ENCODE data around the gene ZNF780A. TPM values are rescaled to one million over a fixed set of nuclear protein-coding genes. Genes with fewer than 3 reads are reported as not detected.
"Not testable (repeated sequence)": the region's sequence is repeated elsewhere in the genome, so short reads cannot be mapped to it uniquely, and the experiment has no call there.

The ZNF780A gene
- total RNA-seq, 1 donor from 2014 or later = 23.8 TPM

DNA sequence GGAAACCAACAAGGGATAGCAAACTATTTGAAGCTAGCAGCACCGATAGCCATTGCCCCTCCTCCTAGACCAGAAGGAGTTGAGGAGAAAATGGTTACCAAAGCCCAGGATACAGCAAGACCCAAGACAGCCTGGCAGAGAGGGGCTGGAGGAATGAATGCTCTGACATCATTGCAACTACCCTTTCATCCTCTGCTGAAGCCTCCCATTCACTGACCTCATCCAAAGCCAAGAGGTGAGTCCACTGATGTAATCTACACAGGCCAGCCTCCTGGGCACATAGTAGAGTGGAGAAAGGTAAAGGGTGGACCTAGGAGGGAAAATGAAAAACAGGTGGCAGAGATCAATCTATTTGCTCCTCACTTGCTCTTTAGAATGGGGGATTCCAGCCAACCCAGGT is 42.7 kb upstream of the ZNF780A start:
- H3K27ac Mint-ChIP-seq = no peak overlapping the region
- ATAC-seq (ENCODE audit: low read depth) (no peak), DNase-seq (no peak)
- peaks cover 9% of the 10 kb centered on the region for H3K9me3 Mint-ChIP-seq
- peaks cover 29% of the 10 kb centered on the region for H3K27me3 Mint-ChIP-seq
- H3K4me3 Mint-ChIP-seq = no peak overlapping the region
- CTCF ChIA-PET = no interaction called here
- H3K36me3 Mint-ChIP-seq (ENCODE audit: low read depth) = no peaks in the 10 kb centered on the region
- POLR2A ChIA-PET = no interaction called here
- TF ChIP-seq, protein P1, sequence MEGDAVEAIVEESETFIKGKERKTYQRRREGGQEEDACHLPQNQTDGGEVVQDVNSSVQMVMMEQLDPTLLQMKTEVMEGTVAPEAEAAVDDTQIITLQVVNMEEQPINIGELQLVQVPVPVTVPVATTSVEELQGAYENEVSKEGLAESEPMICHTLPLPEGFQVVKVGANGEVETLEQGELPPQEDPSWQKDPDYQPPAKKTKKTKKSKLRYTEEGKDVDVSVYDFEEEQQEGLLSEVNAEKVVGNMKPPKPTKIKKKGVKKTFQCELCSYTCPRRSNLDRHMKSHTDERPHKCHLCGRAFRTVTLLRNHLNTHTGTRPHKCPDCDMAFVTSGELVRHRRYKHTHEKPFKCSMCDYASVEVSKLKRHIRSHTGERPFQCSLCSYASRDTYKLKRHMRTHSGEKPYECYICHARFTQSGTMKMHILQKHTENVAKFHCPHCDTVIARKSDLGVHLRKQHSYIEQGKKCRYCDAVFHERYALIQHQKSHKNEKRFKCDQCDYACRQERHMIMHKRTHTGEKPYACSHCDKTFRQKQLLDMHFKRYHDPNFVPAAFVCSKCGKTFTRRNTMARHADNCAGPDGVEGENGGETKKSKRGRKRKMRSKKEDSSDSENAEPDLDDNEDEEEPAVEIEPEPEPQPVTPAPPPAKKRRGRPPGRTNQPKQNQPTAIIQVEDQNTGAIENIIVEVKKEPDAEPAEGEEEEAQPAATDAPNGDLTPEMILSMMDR (IDR thresholded peaks at IDR 0.05) = no peak
- intact Hi-C loops (cut with micrococcal nuclease) = no loop called here
- no peaks in the 10 kb centered on the region for H3K4me1 Mint-ChIP-seq

GRCh38 chr19:40130013-40130412 is 39.3 kb upstream of the ZNF780A start:
- H3K9me3 Mint-ChIP-seq = peaks cover 9% of the 10 kb centered on the region
- intact Hi-C loops (cut with micrococcal nuclease) = no loop called here
- DNase-seq (no peak), ATAC-seq (ENCODE audit: low read depth) (no peak)
- H3K4me3 Mint-ChIP-seq = no peak overlapping the region
- ChIA-PET CTCF (interaction anchor here (1.3 kb wide), 1 partner anchor 10 kb away, joined by 3 read pairs; no protein-coding TSS in a partner anchor), POLR2A (no interaction called here)
- H3K27me3 Mint-ChIP-seq = peaks cover 37% of the 10 kb centered on the region
- TF ChIP-seq, protein P1 (IDR thresholded peaks at IDR 0.05) = no peak
- H3K36me3 Mint-ChIP-seq (ENCODE audit: low read depth) = no peaks in the 10 kb centered on the region
- no peaks in the 10 kb centered on the region for H3K4me1 Mint-ChIP-seq
- H3K27ac Mint-ChIP-seq = no peak overlapping the region

DNA sequence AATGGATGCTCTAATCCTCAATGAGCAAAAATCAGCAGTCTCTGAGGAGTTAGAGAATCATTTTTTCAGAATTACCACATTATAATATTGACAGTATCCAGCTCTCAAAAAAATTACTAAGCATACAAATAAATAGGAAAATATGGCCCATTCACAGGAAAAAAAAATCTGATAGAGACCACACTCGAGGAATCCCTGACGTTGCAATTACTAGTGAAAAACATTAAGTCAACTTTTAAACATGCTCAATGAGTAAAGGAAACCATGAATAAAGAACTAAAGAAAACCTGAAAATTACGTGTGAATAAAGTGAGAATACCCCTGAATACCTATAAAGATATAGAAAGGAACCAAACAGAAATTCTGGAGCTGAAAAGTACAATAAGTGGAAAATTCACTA is 38.7 kb upstream of the ZNF780A start:
- no peak for ATAC-seq (ENCODE audit: low read depth)
- no peaks in the 10 kb centered on the region for H3K4me1 Mint-ChIP-seq
- DNase-seq = no peak
- TF ChIP-seq, protein P1 (IDR thresholded peaks at IDR 0.05) = no peak
- no peak overlapping the region for H3K27ac Mint-ChIP-seq
- peaks cover 9% of the 10 kb centered on the region for H3K9me3 Mint-ChIP-seq
- ChIA-PET CTCF (interaction anchor here (1.3 kb wide), 1 partner anchor 10 kb away, joined by 3 read pairs; no protein-coding TSS in a partner anchor), POLR2A (no interaction called here)
- H3K4me3 Mint-ChIP-seq = no peak overlapping the region
- H3K27me3 Mint-ChIP-seq = peaks cover 38% of the 10 kb centered on the region
- intact Hi-C loops (cut with micrococcal nuclease) = no loop called here
- no peaks in the 10 kb centered on the region for H3K36me3 Mint-ChIP-seq (ENCODE audit: low read depth)

GRCh38 chr19:40128991-40129390 is 38.2 kb upstream of the ZNF780A start:
- ATAC-seq (ENCODE audit: low read depth) (no peak), DNase-seq (no peak)
- intact Hi-C loops (cut with micrococcal nuclease) = no loop called here
- H3K27ac Mint-ChIP-seq = no peak overlapping the region
- no peak overlapping the region for H3K4me3 Mint-ChIP-seq
- no peaks in the 10 kb centered on the region for H3K36me3 Mint-ChIP-seq (ENCODE audit: low read depth)
- peaks cover 38% of the 10 kb centered on the region for H3K27me3 Mint-ChIP-seq
- H3K4me1 Mint-ChIP-seq = no peaks in the 10 kb centered on the region
- CTCF ChIA-PET = interaction anchor here (1.3 kb wide), 1 partner anchor 11 kb away, joined by 3 read pairs; no protein-coding TSS in a partner anchor
- peaks cover 9% of the 10 kb centered on the region for H3K9me3 Mint-ChIP-seq
- TF ChIP-seq, protein P1 (IDR thresholded peaks at IDR 0.05) = no peak
- POLR2A ChIA-PET = no interaction called here

DNA sequence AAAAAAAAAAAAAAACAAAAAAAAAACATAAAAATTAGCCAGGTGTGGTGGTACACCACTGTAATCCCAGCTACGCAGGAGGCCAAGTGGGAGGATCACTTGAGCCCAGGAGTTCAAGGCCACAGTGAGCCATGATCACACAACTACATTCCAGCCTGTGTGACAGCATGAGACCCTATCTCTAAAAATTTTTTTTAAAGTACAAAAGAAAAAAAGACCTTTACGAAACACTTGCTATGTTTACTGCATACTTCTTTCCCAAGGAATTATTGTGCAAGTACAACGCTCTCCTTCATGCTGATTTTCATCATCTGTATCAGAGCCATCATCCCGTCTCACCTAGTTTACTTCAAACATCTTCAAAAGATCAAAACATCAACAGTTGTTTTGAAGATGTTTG is 28.6 kb upstream of the ZNF780A start:
- Mint-ChIP-seq H3K36me3 (ENCODE audit: low read depth) (peaks cover under 1% of the 10 kb centered on the region), H3K27ac (no peak overlapping the region), H3K27me3 (peaks cover 10% of the 10 kb centered on the region), H3K9me3 (peaks cover 4% of the 10 kb centered on the region), H3K4me1 (no peaks in the 10 kb centered on the region), H3K4me3 (no peak overlapping the region)
- POLR2A ChIA-PET = no interaction called here
- DNase-seq (no peak), ATAC-seq (ENCODE audit: low read depth) (no peak)
- TF ChIP-seq, protein P1 (IDR thresholded peaks at IDR 0.05) = no peak
- CTCF ChIA-PET = no interaction called here
- intact Hi-C loops (cut with micrococcal nuclease) = no loop called here

DNA sequence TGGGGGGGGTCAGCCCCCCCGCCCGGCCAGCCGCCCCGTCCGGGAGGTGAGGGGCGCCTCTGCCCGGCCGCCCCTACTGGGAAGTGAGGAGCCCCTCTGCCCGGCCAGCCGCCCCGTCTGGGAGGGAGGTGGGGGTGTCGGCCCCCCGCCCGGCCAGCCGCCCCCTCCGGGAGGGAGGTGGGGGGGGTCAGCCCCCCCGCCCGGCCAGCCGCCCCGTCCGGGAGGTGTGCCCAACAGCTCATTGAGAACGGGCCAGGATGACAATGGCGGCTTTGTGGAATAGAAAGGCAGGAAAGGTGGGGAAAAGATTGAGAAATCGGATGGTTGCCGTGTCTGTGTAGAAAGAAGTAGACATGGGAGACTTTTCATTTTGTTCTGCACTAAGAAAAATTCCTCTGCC is 27.9 kb upstream of the ZNF780A start:
- intact Hi-C loops (cut with micrococcal nuclease); ATAC-seq (ENCODE audit: low read depth); H3K4me1 Mint-ChIP-seq; H3K27ac Mint-ChIP-seq; POLR2A ChIA-PET; DNase-seq; H3K9me3 Mint-ChIP-seq; H3K4me3 Mint-ChIP-seq; H3K36me3 Mint-ChIP-seq (ENCODE audit: low read depth); CTCF ChIA-PET: not testable (repeated sequence)
- peaks cover 10% of the 10 kb centered on the region for H3K27me3 Mint-ChIP-seq
